Endothelial cell of umbilical vein (primary cell): Measurements from ENCODE around the gene UBE2I. TPM values are rescaled to one million over a fixed set of nuclear protein-coding genes. Genes with fewer than 3 reads are reported as not detected.

Experiments used
- BruUV-seq: library from RNA; stranded (reverse); fragments of 400-500 nt; replicated peaks from 2 replicates; lab custom pipeline; 2021; lab: Mats Ljungman, UMichigan
- CTCF ChIA-PET: fragments of 300-600, 350-600 bp; sonication (Branson Sonifier 250); formaldehyde crosslinking; loops from one replicate; lab custom pipeline; 2021; ENCODE audit warnings: antibody characterized with exemption, inconsistent platforms; lab: Charles Lee
- POLR2A ChIA-PET: fragments of 300-600, 350-600 bp; sonication (Branson Sonifier 250); formaldehyde crosslinking; loops from one replicate; lab custom pipeline; 2021; ENCODE audit warnings: antibody characterized with exemption, inconsistent platforms; lab: Charles Lee
- DNase-seq: peaks from one replicate; pipeline ENCODE4 v3.0.0-alpha.2; 2011; ENCODE audit warnings: low read depth, low spot score
- FAIRE-seq: peaks from 2 replicates; lab custom pipeline; 2011; peaks lifted over from hg19 to GRCh38; lab: Jason Lieb, UNC
- H2AFZ ChIP-seq: 2 replicates; pipeline ENCODE4 v1.6.0; 2012; ENCODE audit warnings: low read depth, low read length, control low read depth, inconsistent platforms
- H3K27ac ChIP-seq: 2 replicates; pipeline ENCODE4 v1.5.1; 2011; ENCODE audit warnings: low read depth, mild to moderate bottlenecking, control low read depth, low read length, moderate library complexity; ENCODE audit not compliant: insufficient read depth
- H3K27me3 ChIP-seq, 2 experiments: 2 replicates each; pipeline versions ENCODE4 v1.6.0 to v1.6.1; 2011; ENCODE audit warnings: low read length in 2 of 2, mixed read lengths in 1 of 2; ENCODE audit not compliant: control insufficient read depth in 2 of 2, insufficient read depth in 2 of 2
- H3K36me3 ChIP-seq, 2 experiments: 2 replicates in 1 of 2; 3 replicates in 1 of 2; pipeline ENCODE4 v1.5.1; 2011; ENCODE audit warnings: low read length in 2 of 2, mild to moderate bottlenecking in 1 of 2, moderate library complexity in 1 of 2; ENCODE audit not compliant: control insufficient read depth in 2 of 2, insufficient read depth in 2 of 2; ENCODE audit errors: extremely low read depth in 1 of 2
- H3K4me1 ChIP-seq: 3 replicates; pipeline ENCODE4 v1.5.1; 2011; ENCODE audit warnings: mild to moderate bottlenecking, low read length; ENCODE audit not compliant: control insufficient read depth, insufficient read depth; ENCODE audit errors: extremely low read depth
- H3K4me2 ChIP-seq: 2 replicates; pipeline ENCODE4 v1.6.1; 2011; ENCODE audit warnings: low read length, control low read depth, mixed read lengths; ENCODE audit not compliant: insufficient read depth
- H3K4me3 ChIP-seq, 3 experiments: fragments of 200-600 bp in 1 of 3; sonication (generic), shearing (Covaris generic) in 1 of 3; replicated peaks in 1 of 3; 2 replicates each; pipeline ENCODE4 v1.5.1; 2011 to 2016; ENCODE audit warnings: control low read depth in 3 of 3, low read length in 3 of 3, mild to moderate bottlenecking in 2 of 3, inconsistent platforms in 1 of 3, low read depth in 1 of 3, moderate library complexity in 1 of 3; ENCODE audit not compliant: insufficient read depth in 1 of 3
- H3K79me2 ChIP-seq: 2 replicates; pipeline ENCODE4 v1.6.0; 2012; ENCODE audit warnings: low read length, inconsistent platforms; ENCODE audit not compliant: control insufficient read depth, insufficient read depth
- H3K9ac ChIP-seq: replicated peaks from 2 replicates; pipeline ENCODE3; 2011; ENCODE audit warnings: low read length, control low read depth; ENCODE audit not compliant: insufficient read depth; ENCODE audit errors: extremely low read depth
- H3K9me1 ChIP-seq: replicated peaks from 3 replicates; pipeline ENCODE4 v1.6.0; 2011; ENCODE audit warnings: mild to moderate bottlenecking, low read length; ENCODE audit not compliant: control insufficient read depth, insufficient read depth; ENCODE audit errors: extremely low read depth
- H3K9me3 ChIP-seq: replicated peaks from 2 replicates; pipeline ENCODE4 v1.5.1; 2012; ENCODE audit warnings: low read length, inconsistent platforms; ENCODE audit not compliant: control insufficient read depth, insufficient read depth
- H4K20me1 ChIP-seq: replicated peaks from 2 replicates; pipeline ENCODE3; 2011; ENCODE audit warnings: mild to moderate bottlenecking, low read length; ENCODE audit not compliant: control insufficient read depth, insufficient read depth; ENCODE audit errors: extremely low read depth
- EZH2 ChIP-seq: IDR thresholded peaks from 2 replicates; pipeline ENCODE4 v1.6.1; 2012; ENCODE audit warnings: borderline replicate concordance, low read depth, mild to moderate bottlenecking, moderate library complexity, low read length, inconsistent platforms; ENCODE audit not compliant: severe bottlenecking
- MYC ChIP-seq: IDR thresholded peaks from one replicate; pipeline ENCODE4 v1.6.1; 2011; ENCODE audit warnings: mild to moderate bottlenecking, low read depth, low read length
- POLR2AphosphoS5 ChIP-seq: IDR thresholded peaks from 2 replicates; pipeline ENCODE4 v1.6.1; 2012; ENCODE audit warnings: low read depth, mild to moderate bottlenecking, control low read depth, low read length, moderate library complexity; ENCODE audit not compliant: insufficient read depth
- dilution Hi-C: fragments of 300-500 bp; cut with MboI; formaldehyde crosslinking; loops from one replicate; pipeline ENCODE4 v1.15.0; 2019; ENCODE audit warnings: low sequenced_read_pairs; ENCODE audit not compliant: extremely low pct_ligation_motif_present
- intact Hi-C: fragments of 100-400 bp; cut with micrococcal nuclease; formaldehyde crosslinking; loops from one replicate; pipeline ENCODE4 v1.10.0; 2022
- polyA plus RNA-seq, 4 experiments: library from polyadenylated mRNA; depleted of rRNA in 3 of 4; stranded (reverse) in 3 of 4; unstranded in 1 of 4; fragments of >200 nt; gene quantifications; 2 replicates each; pipeline versions ENCODE4 v1.2.1 to v1.2.3, GENCODE V29; 2011 to 2012; ENCODE audit warnings: missing spikeins in 1 of 4
- total RNA-seq: library from RNA; stranded (reverse); gene quantifications from 2 replicates; pipeline ENCODE4 v1.2.3, GENCODE V29; 2021

The UBE2I gene
- total and polyA plus RNA-seq, 2 donors (not counting 3 experiments of a cell fraction or from before 2014, with no cell fraction given), result 122 to 233 TPM

- H4K20me1 ChIP-seq, result no peaks in the 10 kb centered on the region
- H3K9me1 ChIP-seq, result no peaks in the 10 kb centered on the region
- no peaks in the 10 kb centered on the region for H3K36me3 ChIP-seq
- H3K4me3 ChIP-seq, result no peak within 1 kb of the TSS
- H2AFZ ChIP-seq, result no peak within 1 kb of the TSS
- H3K27ac ChIP-seq, result no peak within 1 kb of the TSS
- no peak within 1 kb of the TSS for H3K4me2 ChIP-seq
- BruUV-seq, result no TSS peak
- peak; percentile 85 for TF ChIP-seq EZH2
- TF ChIP-seq POLR2AphosphoS5, result no peak
- dilution Hi-C loops, result no loop called here
- peaks cover 35 to 48% of the 10 kb centered on the region in 2 experiments for H3K27me3 ChIP-seq
- ChIA-PET POLR2A (no interaction called here), CTCF (interaction anchor here (1.4 kb wide), 1 partner anchor 32 kb away, joined by 5 read pairs; no protein-coding TSS in a partner anchor)
- no peaks in the 10 kb centered on the region for H3K79me2 ChIP-seq
- H3K9ac ChIP-seq, result no peak within 1 kb of the TSS
- intact Hi-C loops, result no loop called here
- peaks cover 12% of the 10 kb centered on the region for H3K4me1 ChIP-seq
- no peak for FAIRE-seq
- no peak for DNase-seq
- no peaks in the 10 kb centered on the region for H3K9me3 ChIP-seq
Measured at GRCh38 chr16:1333149-1333812, 23.8 kb downstream of the UBE2I start, which contains the start of gene BAIAP3. Gene BAIAP3, plus strand, starts transcription at chr16:1333645. Its CDS starts 4,905 bp downstream, at chr16:1338550.

DNA sequence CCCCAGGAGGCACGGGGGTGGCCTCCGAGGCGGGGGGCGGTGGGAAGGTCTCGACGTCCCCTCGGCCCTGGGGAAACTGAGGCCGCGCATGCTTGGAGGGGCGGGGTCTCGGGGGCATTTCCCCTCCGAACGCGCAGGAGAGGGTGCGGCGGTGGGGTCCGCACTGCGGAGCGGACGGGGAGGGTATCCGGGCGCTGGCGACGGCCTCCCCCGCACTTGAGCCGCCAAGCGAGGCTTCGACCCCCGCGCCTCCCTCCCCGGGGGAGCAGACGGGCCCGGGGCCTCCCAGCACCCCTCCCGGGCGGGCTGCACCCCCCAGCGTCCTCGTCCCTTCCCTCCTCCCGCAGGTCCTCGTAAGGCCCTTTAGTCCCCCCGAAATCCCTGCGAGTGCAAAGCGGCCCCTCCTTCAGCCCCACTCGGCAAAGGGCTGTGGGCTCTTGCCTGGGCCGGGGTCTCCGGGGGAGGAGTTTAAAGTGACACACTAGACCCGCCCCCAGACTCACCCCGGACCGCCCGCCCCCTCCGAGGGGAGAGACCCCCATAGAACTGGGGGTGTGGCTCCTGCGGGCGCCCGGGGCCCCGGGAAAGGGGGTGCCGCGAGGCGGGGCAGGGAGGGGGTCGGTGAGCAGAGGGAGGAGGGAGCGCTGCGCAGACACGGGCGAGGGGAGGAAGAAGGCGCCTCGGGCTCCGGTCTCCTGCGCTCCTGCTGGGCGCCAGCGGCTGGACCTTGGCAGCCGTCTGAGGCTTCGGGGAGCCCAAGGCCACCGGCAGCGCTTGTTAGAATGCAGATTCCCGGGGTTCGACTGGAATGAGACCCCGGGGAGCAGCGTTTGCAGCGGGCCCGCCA, 24.6 kb downstream of the UBE2I start:
- H3K79me2 ChIP-seq, result no peaks in the 10 kb centered on the region
- DNase-seq (no peak), FAIRE-seq (no peak)
- no peaks in the 10 kb centered on the region for H3K9me1 ChIP-seq
- TF ChIP-seq MYC, result no peak
- TF ChIP-seq EZH2, result peak; percentile 77
- no peak overlapping the region for H2AFZ ChIP-seq
- ChIA-PET POLR2A (no interaction called here), CTCF (no interaction called here)
- H3K4me1 ChIP-seq, result peaks cover 12% of the 10 kb centered on the region
- BruUV-seq, result no TSS peak
- dilution Hi-C loops (no loop called here), intact Hi-C loops (no loop called here)
- H3K9ac ChIP-seq, result no peak overlapping the region
- no peaks in the 10 kb centered on the region for H3K36me3 ChIP-seq
- no peaks in the 10 kb centered on the region for H3K9me3 ChIP-seq
- H3K27ac ChIP-seq, result no peak overlapping the region
- no peak overlapping the region for H3K4me3 ChIP-seq
- no peaks in the 10 kb centered on the region for H4K20me1 ChIP-seq
- H3K4me2 ChIP-seq, result no peak overlapping the region
- peaks cover 35 to 48% of the 10 kb centered on the region in 2 experiments for H3K27me3 ChIP-seq
